Spleen (tissue), 11 donors: ENCODE results near the gene MEIOSIN. TPM values are rescaled to one million over a fixed set of nuclear protein-coding genes. Genes with fewer than 3 reads are reported as not detected.

Experiments
- DNase-seq: peaks from one replicate; pipeline ENCODE4 v3.0.0-alpha.2; 2020
- H3K27ac ChIP-seq, 8 donors: fragments of 200-600 bp; sonication (generic) in 7 of 8; 1 replicate in 4 of 8; 2 replicates in 4 of 8; pipeline versions ENCODE4 v1.5.0 to v1.8.0; 2016 to 2021; ENCODE audit warnings: inconsistent platforms in 4 of 8, mild to moderate bottlenecking in 4 of 8, moderate library complexity in 1 of 8
- H3K27me3 ChIP-seq, 7 donors: fragments of 200-600 bp; sonication (generic) in 6 of 7; replicated peaks in 1 of 7; 1 replicate in 4 of 7; 2 replicates in 3 of 7; pipeline versions ENCODE4 v1.5.0 to v1.8.0; 2016 to 2021; ENCODE audit warnings: inconsistent platforms in 3 of 7, mild to moderate bottlenecking in 1 of 7
- H3K36me3 ChIP-seq, 6 donors: fragments of 200-600 bp; sonication (generic) in 5 of 6; 1 replicate in 4 of 6; 2 replicates in 2 of 6; pipeline versions ENCODE4 v1.5.0 to v1.8.0; 2016 to 2021; ENCODE audit warnings: inconsistent platforms in 2 of 6
- H3K4me1 ChIP-seq, 6 donors: fragments of 200-600 bp; sonication (generic) in 5 of 6; 1 replicate in 3 of 6; 2 replicates in 3 of 6; pipeline versions ENCODE4 v1.5.0 to v1.8.0; 2016 to 2021; ENCODE audit warnings: inconsistent platforms in 3 of 6
- H3K4me3 ChIP-seq, 8 donors: fragments of 200-600 bp; sonication (generic) in 7 of 8; 1 replicate in 4 of 8; 2 replicates in 4 of 8; pipeline versions ENCODE4 v1.5.0 to v1.8.0; 2016 to 2021; ENCODE audit warnings: inconsistent platforms in 4 of 8, mild to moderate bottlenecking in 4 of 8, moderate library complexity in 2 of 8
- H3K9me3 ChIP-seq, 8 donors: fragments of 200-600 bp; sonication (generic) in 7 of 8; 1 replicate in 4 of 8; 2 replicates in 4 of 8; pipeline versions ENCODE4 v1.5.0 to v1.8.0; 2016 to 2021; ENCODE audit warnings: inconsistent platforms in 4 of 8
- POLR2A ChIP-seq, 3 donors: fragments of 450-650 bp; IDR thresholded peaks; one replicate each; pipeline ENCODE4 v1.5.1; 2017; ENCODE audit warnings: antibody characterized with exemption in 3 of 3, mild to moderate bottlenecking in 1 of 3
- POLR2AphosphoS5 ChIP-seq, 3 donors: sonication (generic); formaldehyde crosslinking; IDR thresholded peaks; one replicate each; pipeline ENCODE4 v1.5.1; 2017; ENCODE audit warnings: antibody characterized with exemption in 3 of 3
- WGBS, 5 donors: extraction: QIAGEN DNeasy Blood & Tissue Kit in 3 of 5; methylation state at CpG; one replicate each; pipeline versions ENCODE4 v1.1.5 to v1.1.7; 2013 to 2018; 5-methylcytosine and 5-hydroxymethylcytosine counted together
- intact Hi-C: fragments of 100-400 bp; cut with DNase I; formaldehyde crosslinking; loops from one replicate; pipeline ENCODE4 v1.15.0; 2023; ENCODE audit warnings: low total_unique reads
- polyA plus RNA-seq, 3 donors: library from polyadenylated mRNA; stranded (reverse); fragments of 200-250 nt; gene quantifications; one replicate each; pipeline ENCODE4 v1.2.1, GENCODE V29; 2013
- total RNA-seq, 7 donors: library from RNA; depleted of rRNA in 3 of 7; stranded (reverse); fragments of >200 nt in 3 of 7; fragmentation: NEBNext Ultra II Directional in 4 of 7; extraction: Animal tissue kit (Norgen Biotek cat#: 25700) in 4 of 7; gene quantifications; one replicate each; pipeline versions ENCODE4 v1.1.0 to v1.2.1, GENCODE V29; 2016 to 2021
- TF ChIP-seq, protein P1 (sequence below), 11 experiments: fragments of 200-600 bp in 7 of 11; fragments of 450-650 bp in 4 of 11; sonication (generic) in 4 of 11; IDR thresholded peaks in 8 of 11; conservative IDR thresholded peaks in 3 of 11; 1 replicate in 7 of 11; 2 replicates in 4 of 11; pipeline versions ENCODE4 v1.4.0 to v1.8.0; 2016 to 2021; ENCODE audit warnings: antibody characterized with exemption in 11 of 11, inconsistent platforms in 4 of 11, mild to moderate bottlenecking in 1 of 11
- donor health status: healthy with polysubstance abuse.
- donor health status: DM: no; HTN: no; CAD: no; lungs with moderate emphysema.
- donor health status: DM: no; HTN: no; CAD: no.
- donor health status: Bipolar disorder and iron deficiency.
- donor health status: healthy.
- donor health status: DM: no; HTN: no; CAD: no.
- donor health status: DM: yes; HTN: yes; CAD: no.

Gene MEIOSIN
- total and polyA plus RNA-seq, 10 donors: 0.02 TPM; not detected in 9

DNA sequence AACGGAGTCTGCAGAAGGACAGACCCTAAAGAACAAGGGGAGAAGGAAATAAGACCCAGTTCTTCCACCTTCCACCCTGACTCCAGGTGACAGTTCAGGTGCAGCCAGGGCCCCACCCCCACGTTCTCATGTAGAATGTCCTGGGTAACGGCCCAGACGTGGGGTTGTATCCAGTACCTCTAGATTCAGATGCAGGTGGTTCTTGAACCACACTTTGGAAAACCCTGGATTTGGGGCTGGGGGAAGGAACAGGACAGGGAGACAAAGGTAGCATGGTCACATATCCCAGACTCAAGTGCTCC, 46.9 kb downstream of the MEIOSIN start:
- Histone ChIP-seq H3K9me3 (no peaks in the 10 kb centered on the region), H3K4me1 (peaks cover 10 to 69% (median 52%) of the 10 kb centered on the region in 6 donors), H3K4me3 (peak overlapping the region in 2 of 8 donors; percentile 23 to 64), H3K27me3 (peaks cover 0 to 87% (median 0%) of the 10 kb centered on the region in 7 donors), H3K36me3 (peaks cover 0 to 33% (median 19%) of the 10 kb centered on the region in 6 donors), H3K27ac (no peak overlapping the region)
- intact Hi-C loops: no loop called here
- WGBS, 5 donors: 29 to 44% (median 39%) methylated on average over 4 of the region's 4 CpGs
- DNase-seq: no peak
- TF ChIP-seq, protein P1, sequence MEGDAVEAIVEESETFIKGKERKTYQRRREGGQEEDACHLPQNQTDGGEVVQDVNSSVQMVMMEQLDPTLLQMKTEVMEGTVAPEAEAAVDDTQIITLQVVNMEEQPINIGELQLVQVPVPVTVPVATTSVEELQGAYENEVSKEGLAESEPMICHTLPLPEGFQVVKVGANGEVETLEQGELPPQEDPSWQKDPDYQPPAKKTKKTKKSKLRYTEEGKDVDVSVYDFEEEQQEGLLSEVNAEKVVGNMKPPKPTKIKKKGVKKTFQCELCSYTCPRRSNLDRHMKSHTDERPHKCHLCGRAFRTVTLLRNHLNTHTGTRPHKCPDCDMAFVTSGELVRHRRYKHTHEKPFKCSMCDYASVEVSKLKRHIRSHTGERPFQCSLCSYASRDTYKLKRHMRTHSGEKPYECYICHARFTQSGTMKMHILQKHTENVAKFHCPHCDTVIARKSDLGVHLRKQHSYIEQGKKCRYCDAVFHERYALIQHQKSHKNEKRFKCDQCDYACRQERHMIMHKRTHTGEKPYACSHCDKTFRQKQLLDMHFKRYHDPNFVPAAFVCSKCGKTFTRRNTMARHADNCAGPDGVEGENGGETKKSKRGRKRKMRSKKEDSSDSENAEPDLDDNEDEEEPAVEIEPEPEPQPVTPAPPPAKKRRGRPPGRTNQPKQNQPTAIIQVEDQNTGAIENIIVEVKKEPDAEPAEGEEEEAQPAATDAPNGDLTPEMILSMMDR (IDR thresholded peaks at IDR 0.05 in 8 of 11, conservative IDR thresholded peaks at IDR 0.05 in 3 of 11): no peak
- TF ChIP-seq POLR2AphosphoS5 (IDR thresholded peaks at IDR 0.05): no peak
- no peak for TF ChIP-seq POLR2A (IDR thresholded peaks at IDR 0.05)

DNA sequence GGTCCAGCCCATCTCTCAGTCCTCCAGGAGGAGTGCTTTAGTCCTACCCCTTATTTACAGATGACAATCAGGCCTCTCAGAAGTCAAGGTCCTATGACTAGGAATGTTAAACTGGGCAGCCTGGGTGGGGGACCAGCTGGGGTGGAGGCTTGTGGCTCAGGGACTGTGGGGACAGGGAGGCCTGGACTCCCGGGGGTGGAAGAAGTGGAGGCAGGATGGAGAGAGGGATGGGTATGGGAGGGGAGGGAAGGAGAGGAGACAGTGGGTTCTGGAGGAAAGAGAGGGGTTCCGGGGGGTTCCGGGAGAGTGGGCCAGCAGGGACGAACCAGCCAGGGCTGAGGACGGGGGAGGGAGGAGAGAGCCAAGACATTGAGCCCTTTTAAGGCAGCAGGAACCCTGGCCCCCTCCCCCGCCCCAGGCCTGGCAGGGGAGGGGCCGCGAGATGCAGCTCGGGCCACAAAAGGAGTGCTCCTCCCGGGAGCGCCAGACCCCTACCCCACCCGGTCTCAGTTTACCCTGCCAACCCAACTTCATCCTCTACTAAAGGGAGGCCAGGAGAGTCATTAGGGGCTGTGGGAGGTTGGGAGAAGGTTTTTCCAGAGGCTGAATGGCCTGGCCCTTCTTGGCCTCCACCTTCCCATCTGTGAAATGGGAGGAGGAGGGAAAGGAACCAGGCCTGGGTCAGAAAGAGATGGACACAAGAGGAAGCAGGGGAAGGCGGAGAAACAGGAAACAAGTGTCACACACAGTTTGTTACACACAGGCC, 47.4 kb downstream of the MEIOSIN start:
- peaks cover 10 to 69% (median 52%) of the 10 kb centered on the region in 6 donors for H3K4me1 ChIP-seq
- intact Hi-C loops: no loop called here
- peaks cover 0 to 92% (median 0%) of the 10 kb centered on the region in 7 donors for H3K27me3 ChIP-seq
- 33 to 46% (median 41%) methylated on average over 6 to 13 of the region's 13 CpGs for WGBS, 5 donors
- H3K9me3 ChIP-seq: no peaks in the 10 kb centered on the region
- H3K27ac ChIP-seq: peak overlapping the region in 3 of 8 donors; percentile 1 to 58 (median 7)
- DNase-seq: no peak
- peaks cover 0 to 38% (median 23%) of the 10 kb centered on the region in 6 donors for H3K36me3 ChIP-seq
- peak overlapping the region in 4 of 8 donors; percentile 29 to 54 (median 38) for H3K4me3 ChIP-seq
- peak in 1 of 3 donors; percentile 16 for TF ChIP-seq POLR2AphosphoS5 (IDR thresholded peaks at IDR 0.05)
- TF ChIP-seq, protein P1 (IDR thresholded peaks at IDR 0.05 in 8 of 11, conservative IDR thresholded peaks at IDR 0.05 in 3 of 11): no peak

DNA sequence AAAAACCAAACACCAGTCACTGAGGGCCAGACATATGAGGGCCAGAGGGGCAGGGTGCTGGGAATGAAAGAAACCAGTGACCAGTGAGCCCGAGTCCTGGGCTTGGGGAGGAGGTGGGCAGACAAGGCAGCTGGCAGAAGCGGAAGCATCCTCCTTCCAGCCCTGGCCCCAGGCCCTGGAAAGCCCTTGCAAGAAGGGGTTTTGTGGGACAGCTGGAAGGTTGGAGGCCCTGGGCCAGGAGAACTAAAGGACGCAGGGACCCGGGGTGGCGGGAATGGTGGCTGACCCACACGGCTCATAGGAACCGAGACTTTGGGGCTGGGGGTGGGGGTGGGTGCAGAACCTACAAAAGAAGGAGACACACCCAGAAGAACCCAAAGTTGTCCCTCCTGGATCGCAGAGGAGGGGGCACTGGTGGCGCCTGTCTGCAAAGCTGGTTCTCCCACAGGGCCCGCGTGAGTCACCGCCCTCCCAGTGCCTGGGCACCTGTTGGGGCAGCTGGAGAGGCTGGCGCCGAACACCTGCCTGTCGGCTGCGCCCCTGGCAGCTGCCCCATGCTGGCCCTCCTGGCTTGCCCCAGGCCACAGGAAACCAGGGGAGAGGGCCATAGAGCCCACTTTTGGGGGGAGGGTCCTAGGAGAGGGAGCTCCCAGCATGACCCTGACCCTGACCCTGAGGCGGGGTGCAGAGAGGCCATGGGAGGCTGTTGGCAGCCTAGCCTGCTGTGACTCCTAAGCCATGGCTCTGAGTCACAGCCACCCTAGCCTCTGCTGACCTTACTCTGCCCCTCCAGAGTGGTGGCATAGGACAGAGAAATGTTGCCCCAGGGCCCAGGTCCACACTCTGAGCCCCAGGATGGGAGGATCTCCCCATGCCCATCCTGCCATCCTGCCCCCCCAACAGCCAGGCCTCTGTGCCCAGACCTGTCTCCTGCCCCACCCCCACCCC, 48.2 kb downstream of the MEIOSIN start:
- no peak for TF ChIP-seq POLR2A (IDR thresholded peaks at IDR 0.05)
- peak in 1 of 3 donors; percentile 44 for TF ChIP-seq POLR2AphosphoS5 (IDR thresholded peaks at IDR 0.05)
- Histone ChIP-seq H3K27ac (peak overlapping the region in 5 of 8 donors; percentile 27 to 71 (median 59)), H3K27me3 (peaks cover 0 to 97% (median 0%) of the 10 kb centered on the region in 7 donors), H3K36me3 (peaks cover 0 to 44% (median 31%) of the 10 kb centered on the region in 6 donors), H3K9me3 (no peaks in the 10 kb centered on the region), H3K4me1 (peaks cover 10 to 69% (median 52%) of the 10 kb centered on the region in 6 donors), H3K4me3 (peak overlapping the region in 7 of 8 donors; percentile 13 to 54 (median 29))
- DNase-seq: no peak
- intact Hi-C loops: no loop called here
- WGBS, 5 donors: 65 to 77% (median 70%) methylated on average over 12 to 17 of the region's 17 CpGs

DNA sequence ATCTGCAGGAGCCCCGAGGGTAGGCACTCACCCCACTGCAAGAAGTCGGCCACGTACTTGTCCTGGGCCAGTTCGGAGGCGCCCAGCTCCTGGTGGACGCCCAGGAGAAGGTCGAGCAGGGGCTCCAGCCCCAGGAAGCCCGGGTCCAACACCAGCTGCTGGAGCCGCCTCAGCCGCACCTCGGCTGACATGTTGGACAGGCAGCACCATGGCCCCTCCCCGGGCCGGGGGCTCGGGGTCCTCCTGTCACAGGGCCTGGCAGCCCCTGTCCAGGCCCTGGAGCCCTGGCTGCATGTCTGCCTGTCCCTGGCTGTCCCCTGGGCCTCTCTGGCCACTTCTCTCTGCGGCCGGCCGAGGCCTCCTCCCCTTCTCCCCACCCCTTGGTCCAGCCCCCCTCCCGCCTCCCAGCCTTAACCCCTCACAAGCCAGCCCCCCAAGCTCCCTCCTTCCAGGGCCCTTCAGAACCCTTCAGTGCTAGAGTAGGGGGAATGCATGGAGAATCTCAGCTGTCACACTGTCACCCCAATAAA, 49.0 kb downstream of the MEIOSIN start, which contains the start of gene DMPK:
Gene DMPK (minus strand): TSS at position 329 of the 530 bp plus-strand sequence. CDS start 138 bp downstream, at position 191.
- WGBS, 5 donors: 36 to 62% (median 59%) methylated on average over 6 to 18 of the region's 18 CpGs
- TF ChIP-seq POLR2A (IDR thresholded peaks at IDR 0.05): no peak
- TF ChIP-seq POLR2AphosphoS5 (IDR thresholded peaks at IDR 0.05): peak in 2 of 3 donors; percentile 29 to 41
- Histone ChIP-seq H3K4me1 (peaks cover 10 to 69% (median 52%) of the 10 kb centered on the region in 6 donors), H3K36me3 (peaks cover 0 to 44% (median 31%) of the 10 kb centered on the region in 6 donors), H3K27ac (peak within 1 kb of the TSS; percentile 19 to 71 (median 58)), H3K4me3 (peak within 1 kb of the TSS in 7 of 8 donors; percentile 13 to 54 (median 29)), H3K9me3 (no peaks in the 10 kb centered on the region), H3K27me3 (peaks cover 0 to 97% (median 0%) of the 10 kb centered on the region in 7 donors)
- intact Hi-C loops: no loop called here
- DNase-seq: no peak
